T-helper 2 cell treated with Interferon-gamma antibody and Interleukin-4, amounts not matched to agents 100 ng/mL and 5 ng/mL, for 36 hours (primary cell): ENCODE results near the gene SEC16A. TPM values are rescaled to one million over a fixed set of nuclear protein-coding genes. Genes with fewer than 3 reads are reported as not detected.

Experiments
- intact Hi-C: fragments of 100-400 bp; cut with micrococcal nuclease; formaldehyde crosslinking; loops from one replicate; pipeline ENCODE4 v1.15.1; 2023
- total RNA-seq: library from RNA; stranded (reverse); gene quantifications from 2 replicates; pipeline ENCODE4 v1.2.3, GENCODE V29; 2022

The SEC16A gene
- total RNA-seq = 71.0 and 72.5 TPM in 2 replicates

GRCh38 chr9:136482793-136483588, at the start of gene SEC16A:
SEC16A (minus strand) TSS chr9:136483040; CDS start chr9:136477615, 5,425 bp downstream.
- intact Hi-C loops = loop anchor here (1.0 to 2.0 kb wide), 9 partner anchors 44 to 509 kb away; partner anchors contain the start of genes DNLZ, ENTR1, INPP5E and NOTCH1

GRCh38 chr9:136531904-136532798, 49.3 kb upstream of the SEC16A start:
- intact Hi-C loops = loop anchor here (2.0 to 10.0 kb wide), 2 partner anchors 15 to 127 kb away; partner anchors contain the start of genes NOTCH1 and SNAPC4

DNA sequence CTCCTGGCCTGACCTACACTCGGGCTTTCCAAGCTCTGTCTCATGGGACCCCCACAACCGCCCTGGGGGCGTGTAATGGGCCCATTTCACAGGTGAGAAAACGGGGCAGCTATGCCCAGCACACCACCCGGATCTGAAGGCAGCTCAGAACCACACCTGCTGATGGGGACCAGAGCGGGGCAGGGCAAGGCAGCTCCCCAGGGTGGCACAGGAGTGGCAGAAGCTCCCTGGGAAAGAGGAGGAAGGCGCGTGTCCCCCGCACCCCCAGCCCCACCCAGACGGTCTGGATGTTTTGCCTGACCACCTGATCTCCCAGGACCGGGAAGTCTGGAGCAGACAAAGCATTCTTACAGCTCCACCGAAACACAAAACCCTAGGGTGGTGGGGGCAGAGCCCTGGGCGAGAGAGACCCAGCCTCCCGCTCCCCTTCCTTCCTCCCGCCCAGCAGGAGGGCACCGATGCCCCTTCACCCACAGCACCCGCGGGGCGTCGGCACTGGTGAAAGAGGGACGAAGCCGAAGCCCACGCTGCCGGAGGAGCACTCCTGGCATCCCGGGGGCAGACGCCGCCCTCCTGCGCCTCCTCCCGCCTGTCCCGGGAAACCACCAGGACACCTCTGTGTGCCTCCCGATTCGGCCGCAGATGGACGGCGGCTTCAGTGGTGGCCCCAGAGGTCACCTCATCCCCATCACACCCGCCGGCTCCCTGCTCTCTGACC, 48.5 kb upstream of the SEC16A start:
- intact Hi-C loops = loop anchor here (10.0 kb wide), 1 partner anchor 127 kb away; the partner anchor contains the start of gene SNAPC4

DNA sequence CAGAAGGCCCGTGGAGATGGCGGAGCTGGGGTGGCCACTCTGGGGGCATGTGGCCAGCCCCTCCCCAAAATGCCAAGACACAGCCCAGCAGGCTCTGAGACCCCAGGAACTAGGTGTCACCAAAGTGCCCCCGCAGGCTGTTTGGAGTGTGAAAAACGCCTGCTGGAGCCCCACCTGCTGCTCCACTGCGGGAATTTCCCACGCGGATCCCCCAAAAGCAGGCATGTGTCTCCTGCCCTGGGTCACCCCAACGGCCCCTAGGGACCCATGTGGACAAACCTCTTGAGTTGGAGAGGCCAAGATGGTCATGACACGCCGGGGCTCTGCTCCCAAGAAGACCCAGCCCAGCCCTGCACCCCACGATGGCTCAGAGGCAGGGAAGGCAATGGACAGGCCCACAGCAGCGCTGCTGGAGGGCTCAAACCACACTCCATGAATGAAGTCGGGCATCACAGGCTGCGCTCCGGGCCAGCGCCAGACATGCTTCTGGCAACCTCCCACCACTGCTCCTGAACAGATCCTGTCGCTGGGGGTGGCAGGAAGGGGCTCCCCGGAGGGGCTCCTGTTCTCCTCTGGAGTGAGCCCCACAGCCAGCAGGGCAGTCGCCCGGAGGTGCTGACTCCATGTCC, 47.7 kb upstream of the SEC16A start:
- intact Hi-C loops = loop anchor here (10.0 kb wide), 1 partner anchor 126 kb away; the partner anchor contains the start of gene SNAPC4

DNA sequence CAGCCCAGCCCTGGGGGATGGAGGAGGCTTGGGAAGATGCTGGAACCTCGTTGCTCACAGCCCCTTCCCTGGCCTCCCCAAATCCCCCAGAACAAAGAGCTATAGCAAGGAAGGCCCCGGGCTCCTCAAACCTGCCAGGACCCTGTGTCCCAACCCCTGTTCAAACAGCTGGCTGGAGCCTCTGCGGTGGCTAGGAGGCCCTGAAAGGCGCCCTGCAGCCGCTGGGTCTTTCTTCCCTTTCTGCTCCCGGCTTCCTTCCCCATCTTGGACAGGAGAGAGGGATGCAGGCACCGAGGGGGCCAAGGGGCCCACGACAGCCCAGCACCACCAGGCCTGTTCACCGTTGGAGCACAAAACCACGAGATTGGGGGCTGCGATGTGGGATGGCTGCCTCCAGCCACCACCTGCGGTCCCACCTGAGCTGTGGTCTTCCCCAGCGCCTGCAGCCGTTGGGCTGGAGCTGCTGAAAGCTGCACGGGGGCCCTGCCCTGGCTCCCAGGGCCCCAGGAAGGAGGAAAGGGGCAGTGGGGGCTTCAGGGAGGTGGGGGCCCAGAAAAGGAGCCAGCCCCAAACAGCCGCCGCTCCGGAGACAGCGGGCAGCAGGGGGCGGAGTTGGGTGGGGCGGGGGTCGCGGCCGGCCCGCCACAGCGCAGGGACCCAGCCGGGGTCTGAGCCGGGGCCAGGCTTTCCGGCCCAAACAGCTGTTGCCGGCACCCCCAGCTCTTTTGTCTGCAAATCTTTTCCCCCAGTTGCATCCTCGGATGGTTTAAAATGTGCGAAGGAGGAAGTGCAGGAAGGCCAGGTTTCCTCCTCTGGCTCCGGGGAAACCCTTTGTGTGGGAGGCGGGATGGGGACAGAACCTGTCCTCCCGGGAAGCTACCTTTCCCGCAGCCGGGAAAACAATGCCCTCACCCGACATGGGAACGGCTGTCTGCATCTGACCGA, 46.9 kb upstream of the SEC16A start:
- intact Hi-C loops = loop anchor here (10.0 kb wide), 1 partner anchor 125 kb away; the partner anchor contains the start of gene SNAPC4

DNA sequence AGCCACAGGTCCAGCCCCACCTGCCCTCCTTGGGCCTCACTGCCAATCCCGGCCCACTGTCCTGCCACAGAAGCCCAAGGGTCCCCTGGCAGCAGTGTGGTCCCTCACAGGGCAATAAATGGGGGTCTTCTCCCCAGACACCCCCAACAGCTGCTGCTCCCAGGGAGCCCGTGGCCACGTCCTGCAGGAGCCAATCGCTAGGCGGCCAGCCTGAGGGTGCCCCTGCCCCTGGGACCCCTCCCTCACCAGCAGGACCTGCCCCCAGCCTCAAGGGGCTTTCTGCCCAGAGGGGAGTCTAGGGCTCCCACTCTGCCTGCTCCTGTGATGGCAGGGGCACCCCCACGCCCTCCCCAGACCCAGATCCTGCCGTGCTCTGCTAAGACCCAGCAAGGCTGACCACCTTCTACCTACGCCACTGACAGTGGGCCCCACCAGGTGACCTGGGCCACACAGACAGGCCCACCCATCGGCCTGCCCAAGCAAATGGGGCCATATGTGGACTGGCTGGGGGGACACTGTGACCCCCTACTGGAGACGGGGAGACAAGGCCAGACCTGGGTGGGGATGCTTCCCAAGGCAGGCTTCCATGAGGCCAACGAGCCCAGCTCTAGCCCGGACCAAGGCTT, 46.0 kb upstream of the SEC16A start:
- intact Hi-C loops = no loop called here

GRCh38 chr9:136527721-136528710, 45.2 kb upstream of the SEC16A start:
- intact Hi-C loops = no loop called here

DNA sequence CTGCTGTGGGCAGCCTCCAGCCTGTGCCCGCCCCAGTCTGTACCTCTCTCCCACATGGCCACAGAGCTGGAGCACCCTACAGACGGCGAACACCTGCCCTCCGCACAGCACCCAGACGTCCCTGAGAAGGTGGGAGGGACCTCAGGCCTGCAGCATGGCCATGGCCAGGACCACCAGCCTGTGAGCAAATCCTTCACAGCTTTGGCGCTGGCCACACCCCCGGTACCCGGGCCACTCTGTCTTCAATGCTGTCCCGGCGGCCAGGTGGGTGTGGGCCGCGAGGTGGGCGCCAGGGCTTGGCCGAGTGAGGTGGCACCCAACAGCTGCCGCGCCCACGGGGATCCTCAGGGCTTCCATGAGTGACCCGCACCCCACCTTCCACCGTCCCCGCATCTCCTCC, 44.3 kb upstream of the SEC16A start:
- intact Hi-C loops = no loop called here

DNA sequence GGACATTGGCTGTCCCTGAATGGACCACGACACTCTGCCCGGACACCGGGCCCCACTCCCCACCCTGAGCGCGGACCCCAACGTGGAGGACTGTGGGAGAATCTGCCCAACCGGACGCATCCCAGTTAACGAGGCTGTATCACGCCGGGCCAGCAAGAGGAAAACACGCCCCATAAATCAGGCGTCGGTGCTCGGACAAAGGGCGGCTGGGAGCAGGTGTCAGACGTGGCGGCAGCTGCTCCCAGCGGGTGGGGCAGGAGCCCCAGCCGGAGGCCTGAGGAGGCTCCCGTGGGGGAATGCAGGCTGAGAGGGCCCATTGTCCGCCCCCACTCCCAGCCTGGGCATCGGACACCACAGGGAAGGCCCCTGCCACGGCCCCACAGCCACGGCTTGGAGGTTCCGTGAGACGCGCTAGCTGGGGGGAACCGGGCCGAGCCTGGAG, 43.8 kb upstream of the SEC16A start:
- intact Hi-C loops = no loop called here

DNA sequence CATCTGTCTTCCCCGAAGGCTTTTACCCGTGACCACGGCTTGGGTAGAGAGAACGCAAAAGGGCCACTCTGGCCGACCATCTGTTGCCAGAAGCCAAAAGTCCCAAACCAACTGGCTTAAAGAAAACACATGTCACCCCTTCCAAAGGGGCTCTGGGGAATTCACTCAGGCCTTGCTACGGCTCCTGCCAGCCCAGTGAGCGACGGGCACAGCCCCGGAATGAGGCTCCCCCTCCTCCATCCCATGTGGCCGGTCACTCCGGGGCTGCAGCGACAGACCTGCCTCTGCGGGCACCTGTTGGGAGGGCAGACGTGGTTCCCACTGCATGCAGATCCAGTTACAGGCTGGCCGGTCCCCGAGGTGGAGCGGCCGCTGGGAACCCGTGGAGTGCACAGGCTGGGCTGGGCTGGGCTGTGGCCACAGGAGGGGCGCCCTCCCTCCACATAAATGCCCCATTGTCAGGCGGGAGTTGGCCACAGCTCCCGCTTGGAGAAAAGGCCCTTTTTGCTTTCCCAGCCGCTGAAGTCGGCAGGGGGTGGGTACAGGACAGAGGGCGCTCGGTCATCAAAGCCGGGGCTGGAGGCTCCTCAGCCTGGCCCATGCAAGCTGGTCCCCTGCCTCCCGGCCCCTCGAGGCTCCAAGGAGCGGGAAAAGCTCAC, 43.1 kb upstream of the SEC16A start:
- intact Hi-C loops = no loop called here

- intact Hi-C loops = no loop called here
These were observed 42.4 kb upstream of the SEC16A start for GRCh38 chr9:136525207-136525606.

GRCh38 chr9:136522314-136523237, 39.7 kb upstream of the SEC16A start:
- intact Hi-C loops = no loop called here

DNA sequence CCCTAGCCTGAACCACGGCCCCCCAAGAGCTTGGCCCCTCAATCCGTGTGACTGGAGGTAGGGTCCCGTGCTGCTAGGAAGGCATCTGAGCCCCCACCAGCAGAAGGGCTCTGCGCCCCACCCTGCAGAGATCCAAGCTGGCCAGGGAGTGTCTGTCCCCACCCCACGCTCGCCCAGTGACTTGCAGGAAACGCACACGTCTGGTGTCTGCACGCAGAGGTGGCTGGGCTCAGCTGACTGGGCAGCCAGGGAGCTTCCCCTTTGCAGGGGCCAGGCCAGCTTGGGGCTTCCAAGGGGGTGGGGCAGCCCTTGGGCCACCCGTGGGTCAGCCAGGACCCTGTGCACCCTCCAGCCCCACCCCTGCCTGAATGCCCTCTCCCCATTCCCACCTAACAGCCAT, 38.7 kb upstream of the SEC16A start:
- intact Hi-C loops = no loop called here

- intact Hi-C loops = no loop called here
These were observed 37.3 kb upstream of the SEC16A start for GRCh38 chr9:136520053-136520540.

DNA sequence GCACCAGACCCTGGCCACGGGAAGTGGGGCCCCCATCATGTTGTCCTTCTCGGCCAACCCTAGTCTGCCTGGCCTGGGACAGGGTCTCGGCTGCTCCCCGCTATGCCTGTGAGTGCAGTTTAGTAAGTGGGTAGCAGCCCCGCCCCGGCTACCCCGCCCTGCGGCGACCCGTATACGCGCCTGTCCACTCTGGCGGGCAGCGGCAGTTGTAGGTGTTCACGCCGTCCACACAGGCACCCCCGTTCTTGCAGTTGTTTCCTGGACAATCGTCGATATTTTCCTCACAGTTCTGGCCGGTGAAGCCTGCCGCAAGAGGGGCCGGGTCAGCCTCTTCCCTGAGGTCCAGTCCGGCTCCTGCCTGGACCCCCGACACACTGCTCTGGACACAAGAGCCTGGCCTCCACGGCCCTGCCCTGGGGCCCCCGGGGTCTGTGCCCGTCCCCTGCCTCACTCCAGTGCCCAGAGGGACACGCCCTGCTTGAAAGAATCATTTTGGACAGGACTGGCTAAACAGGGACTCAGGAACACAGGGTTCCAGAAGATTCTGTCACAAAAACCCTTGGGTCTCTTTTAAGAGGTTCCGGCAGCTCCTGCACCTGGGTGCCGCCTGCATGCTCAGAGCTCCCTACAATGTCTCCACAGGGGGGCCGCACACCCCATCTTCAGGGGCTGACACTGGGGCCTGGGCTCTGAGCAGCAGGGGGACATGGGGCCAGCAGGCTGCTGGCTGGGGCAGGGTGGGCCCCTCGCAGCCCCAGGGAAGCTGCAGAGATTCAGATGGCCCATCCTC, 36.6 kb upstream of the SEC16A start:
- intact Hi-C loops = no loop called here
